Endothelial cell (in vitro differentiated cells): ENCODE results near the gene PIEZO1. TPM values are rescaled to one million over a fixed set of nuclear protein-coding genes. Genes with fewer than 3 reads are reported as not detected.

Experiments used
- DNase-seq: peaks from one replicate; pipeline ENCODE4 v3.0.0; 2021; ENCODE audit warnings: low spot score
- H3K27ac Mint-ChIP-seq: one replicate; pipeline ENCODE4 v1.8.0; 2021; ENCODE audit warnings: mixed read lengths, inconsistent platforms; ENCODE audit not compliant: unreplicated experiment
- H3K27me3 Mint-ChIP-seq: one replicate; pipeline ENCODE4 v1.8.0; 2021; ENCODE audit warnings: mild to moderate bottlenecking, moderate library complexity, mixed read lengths, inconsistent platforms; ENCODE audit not compliant: unreplicated experiment
- H3K36me3 Mint-ChIP-seq: one replicate; pipeline ENCODE4 v1.8.0; 2021; ENCODE audit warnings: mild to moderate bottlenecking, low read depth, mixed read lengths, inconsistent platforms; ENCODE audit not compliant: unreplicated experiment
- H3K4me1 Mint-ChIP-seq: one replicate; pipeline ENCODE4 v1.8.0; 2021; ENCODE audit warnings: mild to moderate bottlenecking, mixed read lengths, inconsistent platforms; ENCODE audit not compliant: unreplicated experiment
- H3K4me3 Mint-ChIP-seq: one replicate; pipeline ENCODE4 v1.8.0; 2021; ENCODE audit warnings: mild to moderate bottlenecking, mixed read lengths, inconsistent platforms; ENCODE audit not compliant: unreplicated experiment
- H3K9me3 Mint-ChIP-seq: one replicate; pipeline ENCODE4 v1.8.0; 2021; ENCODE audit warnings: mixed read lengths, inconsistent platforms; ENCODE audit not compliant: unreplicated experiment
- total RNA-seq: library from RNA; stranded (reverse); fragmentation: NEBNext Ultra II Directional; extraction: Animal tissue kit (Norgen Biotek cat#: 25700); gene quantifications from one replicate; pipeline ENCODE4 v1.2.1, GENCODE V29; 2021; ENCODE audit not compliant: unreplicated experiment
- TF ChIP-seq, protein P1 (sequence below): fragments of 200-600 bp; sonication (generic); IDR thresholded peaks from one replicate; pipeline ENCODE4 v1.5.0; 2021; ENCODE audit warnings: antibody characterized with exemption; ENCODE audit not compliant: unreplicated experiment

Gene PIEZO1
- total RNA-seq, 1 donor from 2014 or later, result 428 TPM

DNA sequence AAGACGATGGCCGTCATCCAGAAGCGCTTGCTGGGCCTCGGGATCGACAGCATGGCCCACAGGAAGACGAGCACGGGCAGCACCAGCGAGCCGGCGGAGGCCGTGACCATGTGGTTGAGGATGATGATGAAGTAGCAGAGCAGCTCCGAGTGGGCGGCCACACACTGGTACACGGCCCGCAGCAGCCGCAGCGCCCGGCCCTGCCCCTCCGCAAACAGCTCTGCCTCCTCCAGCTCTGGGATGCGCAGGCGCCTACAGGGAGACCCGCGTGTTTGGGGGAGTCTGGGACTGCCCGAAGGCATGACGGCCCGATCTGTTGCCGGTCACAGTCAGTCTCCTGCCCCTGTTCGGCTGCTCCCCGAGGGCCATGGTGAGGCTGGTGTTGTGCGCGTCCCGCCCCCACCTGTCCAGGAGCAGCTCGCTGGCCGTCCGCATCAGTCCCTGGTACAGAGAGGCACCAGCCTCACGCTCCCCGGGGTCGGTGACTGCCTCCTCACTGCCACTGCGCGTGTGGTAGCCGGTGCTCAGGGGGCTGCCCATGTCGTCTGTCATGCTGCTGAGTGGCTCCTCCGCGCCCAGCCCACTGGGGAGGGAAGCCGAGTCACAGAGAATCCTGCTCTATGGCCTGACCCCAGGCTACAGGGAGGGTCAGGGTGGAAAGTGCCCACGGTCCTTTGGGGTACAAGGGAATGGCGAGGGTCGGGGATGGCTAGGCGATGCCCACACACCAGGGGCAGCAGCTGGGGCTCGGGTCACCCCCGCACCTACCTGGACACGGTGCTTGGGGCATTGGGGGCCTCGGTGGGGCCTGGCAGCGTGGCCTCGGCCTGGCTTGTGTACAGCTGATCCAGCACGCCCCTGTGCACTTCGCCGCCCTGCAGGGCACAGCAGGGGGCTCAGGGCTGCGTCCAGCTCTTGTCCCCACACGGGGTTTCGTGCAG lies 62.9 kb downstream of the PIEZO1 start:
- Mint-ChIP-seq H3K4me1 (no peaks in the 10 kb centered on the region), H3K36me3 (peaks cover 6% of the 10 kb centered on the region), H3K27ac (no peak overlapping the region), H3K4me3 (no peak overlapping the region), H3K9me3 (no peaks in the 10 kb centered on the region), H3K27me3 (peaks cover 16% of the 10 kb centered on the region)
- no peak for DNase-seq
- TF ChIP-seq, protein P1, sequence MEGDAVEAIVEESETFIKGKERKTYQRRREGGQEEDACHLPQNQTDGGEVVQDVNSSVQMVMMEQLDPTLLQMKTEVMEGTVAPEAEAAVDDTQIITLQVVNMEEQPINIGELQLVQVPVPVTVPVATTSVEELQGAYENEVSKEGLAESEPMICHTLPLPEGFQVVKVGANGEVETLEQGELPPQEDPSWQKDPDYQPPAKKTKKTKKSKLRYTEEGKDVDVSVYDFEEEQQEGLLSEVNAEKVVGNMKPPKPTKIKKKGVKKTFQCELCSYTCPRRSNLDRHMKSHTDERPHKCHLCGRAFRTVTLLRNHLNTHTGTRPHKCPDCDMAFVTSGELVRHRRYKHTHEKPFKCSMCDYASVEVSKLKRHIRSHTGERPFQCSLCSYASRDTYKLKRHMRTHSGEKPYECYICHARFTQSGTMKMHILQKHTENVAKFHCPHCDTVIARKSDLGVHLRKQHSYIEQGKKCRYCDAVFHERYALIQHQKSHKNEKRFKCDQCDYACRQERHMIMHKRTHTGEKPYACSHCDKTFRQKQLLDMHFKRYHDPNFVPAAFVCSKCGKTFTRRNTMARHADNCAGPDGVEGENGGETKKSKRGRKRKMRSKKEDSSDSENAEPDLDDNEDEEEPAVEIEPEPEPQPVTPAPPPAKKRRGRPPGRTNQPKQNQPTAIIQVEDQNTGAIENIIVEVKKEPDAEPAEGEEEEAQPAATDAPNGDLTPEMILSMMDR, result no peak

DNA sequence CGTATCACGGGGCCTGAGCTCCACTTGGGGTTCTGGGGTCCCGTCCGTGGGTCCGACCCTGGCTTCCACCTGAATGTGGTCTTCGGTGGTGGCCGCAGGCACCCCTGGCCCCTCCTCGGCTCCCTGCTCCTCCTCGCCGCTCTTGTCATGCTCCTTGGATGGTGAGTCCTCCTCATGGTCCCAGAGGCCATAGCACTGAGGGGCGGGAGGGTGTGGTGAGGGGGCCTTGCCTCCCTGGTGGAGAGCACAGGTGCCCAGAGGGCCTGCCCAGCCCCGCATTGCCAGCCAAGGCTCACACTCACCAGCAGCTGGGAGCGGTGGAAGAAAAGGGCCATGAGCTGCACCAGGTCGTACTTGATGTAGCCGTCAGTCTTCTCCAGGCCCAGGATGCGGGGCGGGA lies 63.8 kb downstream of the PIEZO1 start:
- Mint-ChIP-seq H3K4me3 (no peak overlapping the region), H3K36me3 (peaks cover 9% of the 10 kb centered on the region), H3K4me1 (no peaks in the 10 kb centered on the region), H3K27me3 (peaks cover 14% of the 10 kb centered on the region), H3K9me3 (no peaks in the 10 kb centered on the region), H3K27ac (no peak overlapping the region)
- TF ChIP-seq, protein P1, result no peak
- no peak for DNase-seq

DNA sequence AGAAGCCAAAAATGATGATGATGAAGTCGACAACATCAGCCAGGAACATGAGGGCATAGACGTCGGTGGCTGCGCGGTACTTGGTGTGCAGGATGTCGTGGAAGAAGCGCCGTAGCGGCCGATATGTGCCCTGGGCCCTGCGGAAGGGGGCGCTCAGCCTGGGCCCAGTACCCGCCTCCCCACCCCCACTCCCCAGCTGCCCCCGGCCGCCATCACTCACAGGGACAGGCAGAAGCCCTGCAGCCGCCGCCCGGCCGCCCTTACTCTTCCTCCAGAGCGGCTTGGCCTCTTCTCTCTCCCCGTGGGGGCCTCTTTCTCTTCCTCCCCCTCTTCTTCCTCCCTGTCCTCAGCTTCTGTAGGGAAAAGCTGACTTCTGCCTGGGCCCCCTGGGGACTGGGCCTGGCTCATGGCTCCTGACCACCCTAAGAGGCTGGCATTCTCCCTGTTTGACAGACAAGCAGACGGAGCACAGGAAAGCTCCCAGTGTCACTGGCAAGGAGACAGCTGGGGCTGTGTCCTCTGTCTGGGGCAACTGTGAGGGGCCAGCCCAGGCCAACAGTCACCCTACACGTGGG lies 64.5 kb downstream of the PIEZO1 start:
- Mint-ChIP-seq H3K36me3 (peaks cover 9% of the 10 kb centered on the region), H3K4me3 (no peak overlapping the region), H3K27me3 (peaks cover 14% of the 10 kb centered on the region), H3K4me1 (no peaks in the 10 kb centered on the region), H3K9me3 (no peaks in the 10 kb centered on the region), H3K27ac (no peak overlapping the region)
- TF ChIP-seq, protein P1, result no peak
- DNase-seq, result no peak

DNA sequence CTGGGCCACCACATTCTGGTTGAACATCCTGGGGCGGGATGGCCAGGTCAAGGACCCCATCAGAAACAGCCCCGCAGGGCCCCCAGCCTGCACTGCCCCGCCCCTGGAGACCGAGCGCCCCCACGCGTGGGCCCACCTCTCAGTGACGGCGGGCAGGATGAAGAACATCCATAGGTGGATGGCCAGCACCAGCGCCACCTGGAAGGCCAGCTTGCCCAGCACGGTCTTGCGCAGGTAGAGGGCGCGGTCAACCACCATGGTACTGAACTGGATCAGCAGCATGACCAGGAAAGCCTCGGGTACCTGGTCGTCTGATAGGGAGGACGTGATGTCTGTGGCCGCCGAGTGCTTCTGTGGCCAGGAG lies 65.1 kb downstream of the PIEZO1 start:
- DNase-seq, result no peak
- Mint-ChIP-seq H3K27ac (no peak overlapping the region), H3K4me1 (no peaks in the 10 kb centered on the region), H3K9me3 (no peaks in the 10 kb centered on the region), H3K27me3 (peaks cover 14% of the 10 kb centered on the region), H3K4me3 (no peak overlapping the region), H3K36me3 (peaks cover 12% of the 10 kb centered on the region)
- TF ChIP-seq, protein P1, result no peak
